GM12873 (cell line): ENCODE results near the gene ZFAND2A.

Source experiments
- TF ChIP-seq, protein P1 (sequence below): IDR thresholded peaks from 2 replicates; pipeline ENCODE4 v1.5.1; 2012; ENCODE audit warnings: low read depth, mild to moderate bottlenecking, moderate library complexity, low read length, control low read depth; ENCODE audit not compliant: insufficient read depth; ENCODE audit errors: missing control alignments

The ZFAND2A gene

DNA sequence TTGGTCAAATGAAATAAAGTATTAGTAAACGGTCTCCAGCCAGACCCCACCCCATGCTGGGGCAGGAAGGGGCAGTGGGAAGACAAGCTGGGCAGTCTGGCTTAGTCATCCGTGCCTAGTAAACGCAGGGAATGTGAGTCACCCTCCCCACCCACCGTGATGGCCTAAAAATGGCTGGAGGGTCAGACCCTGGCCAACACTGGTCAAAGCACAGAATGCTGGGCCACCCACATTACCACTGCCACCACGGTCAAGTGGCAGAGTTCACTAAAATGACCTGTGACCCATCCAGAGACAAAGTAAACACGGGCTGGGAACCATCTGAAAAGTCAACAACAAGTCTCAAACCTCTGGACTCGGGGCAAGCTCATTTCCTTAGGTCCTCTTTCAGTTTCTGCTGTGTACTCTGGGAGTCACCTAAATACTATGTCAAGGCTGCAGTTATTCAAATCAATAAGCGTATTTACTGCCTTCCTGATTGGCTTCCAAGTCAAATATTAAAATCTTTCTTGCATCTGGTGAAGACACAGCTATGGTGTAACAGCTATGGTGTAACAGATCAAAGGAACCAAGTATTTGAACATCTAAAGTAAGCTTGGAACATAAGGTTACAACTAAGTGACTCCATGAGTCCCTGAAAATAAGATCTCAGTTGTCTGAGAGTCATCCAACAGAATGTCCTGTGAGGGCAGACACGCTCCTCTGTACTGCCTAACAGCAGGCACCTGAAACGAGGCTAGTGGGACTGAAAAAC is 3.0 kb downstream of the ZFAND2A start:
- TF ChIP-seq, protein P1, sequence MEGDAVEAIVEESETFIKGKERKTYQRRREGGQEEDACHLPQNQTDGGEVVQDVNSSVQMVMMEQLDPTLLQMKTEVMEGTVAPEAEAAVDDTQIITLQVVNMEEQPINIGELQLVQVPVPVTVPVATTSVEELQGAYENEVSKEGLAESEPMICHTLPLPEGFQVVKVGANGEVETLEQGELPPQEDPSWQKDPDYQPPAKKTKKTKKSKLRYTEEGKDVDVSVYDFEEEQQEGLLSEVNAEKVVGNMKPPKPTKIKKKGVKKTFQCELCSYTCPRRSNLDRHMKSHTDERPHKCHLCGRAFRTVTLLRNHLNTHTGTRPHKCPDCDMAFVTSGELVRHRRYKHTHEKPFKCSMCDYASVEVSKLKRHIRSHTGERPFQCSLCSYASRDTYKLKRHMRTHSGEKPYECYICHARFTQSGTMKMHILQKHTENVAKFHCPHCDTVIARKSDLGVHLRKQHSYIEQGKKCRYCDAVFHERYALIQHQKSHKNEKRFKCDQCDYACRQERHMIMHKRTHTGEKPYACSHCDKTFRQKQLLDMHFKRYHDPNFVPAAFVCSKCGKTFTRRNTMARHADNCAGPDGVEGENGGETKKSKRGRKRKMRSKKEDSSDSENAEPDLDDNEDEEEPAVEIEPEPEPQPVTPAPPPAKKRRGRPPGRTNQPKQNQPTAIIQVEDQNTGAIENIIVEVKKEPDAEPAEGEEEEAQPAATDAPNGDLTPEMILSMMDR: no peak

DNA sequence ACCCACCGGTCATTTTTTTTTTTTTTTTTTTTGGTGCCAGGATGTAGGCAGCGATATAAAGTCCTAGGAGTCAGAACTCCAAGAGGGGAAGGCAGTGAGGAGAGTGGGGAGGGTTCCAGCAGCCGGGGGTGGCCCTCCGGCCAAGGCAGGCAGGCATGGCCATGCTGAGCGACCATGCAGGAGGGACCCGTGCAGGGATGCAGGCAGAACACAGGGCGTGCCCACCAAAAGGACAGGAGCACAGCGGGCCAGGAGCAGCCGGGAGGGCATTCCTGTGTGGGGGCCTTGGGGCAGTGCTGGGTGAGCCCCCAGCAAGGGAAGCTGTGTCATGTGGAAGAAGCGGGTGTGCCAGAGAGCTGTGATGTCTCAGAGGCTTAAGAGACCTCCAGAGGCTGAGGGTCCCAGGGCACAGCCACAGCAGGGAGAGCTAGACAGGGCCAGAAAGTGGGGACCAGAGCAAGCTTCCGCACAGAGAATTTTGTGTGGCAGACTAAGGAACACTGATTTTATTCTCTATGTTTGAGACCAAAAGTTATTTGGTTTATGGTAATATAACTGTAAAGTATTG is 5.7 kb downstream of the ZFAND2A start:
- TF ChIP-seq, protein P1: no peak

DNA sequence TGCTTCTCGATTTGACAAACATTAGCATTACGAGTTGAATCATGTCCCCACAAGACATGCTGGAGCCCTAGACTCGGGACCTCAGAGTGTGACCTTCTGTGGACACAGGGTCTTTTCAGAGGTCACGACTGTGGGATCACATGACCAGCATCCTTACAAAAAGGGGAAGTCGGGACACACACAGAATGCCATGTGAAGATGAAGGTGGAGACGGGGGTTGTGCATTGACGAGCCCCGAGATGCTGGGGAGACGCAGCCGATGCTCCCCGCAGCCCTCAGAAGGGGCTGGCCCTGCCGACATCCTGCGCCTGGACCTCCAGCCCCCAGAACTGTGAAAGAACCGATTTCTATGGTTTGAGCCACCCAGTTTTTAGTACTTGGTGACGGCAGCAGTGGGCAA is 7.5 kb downstream of the ZFAND2A start:
- TF ChIP-seq, protein P1: no peak

DNA sequence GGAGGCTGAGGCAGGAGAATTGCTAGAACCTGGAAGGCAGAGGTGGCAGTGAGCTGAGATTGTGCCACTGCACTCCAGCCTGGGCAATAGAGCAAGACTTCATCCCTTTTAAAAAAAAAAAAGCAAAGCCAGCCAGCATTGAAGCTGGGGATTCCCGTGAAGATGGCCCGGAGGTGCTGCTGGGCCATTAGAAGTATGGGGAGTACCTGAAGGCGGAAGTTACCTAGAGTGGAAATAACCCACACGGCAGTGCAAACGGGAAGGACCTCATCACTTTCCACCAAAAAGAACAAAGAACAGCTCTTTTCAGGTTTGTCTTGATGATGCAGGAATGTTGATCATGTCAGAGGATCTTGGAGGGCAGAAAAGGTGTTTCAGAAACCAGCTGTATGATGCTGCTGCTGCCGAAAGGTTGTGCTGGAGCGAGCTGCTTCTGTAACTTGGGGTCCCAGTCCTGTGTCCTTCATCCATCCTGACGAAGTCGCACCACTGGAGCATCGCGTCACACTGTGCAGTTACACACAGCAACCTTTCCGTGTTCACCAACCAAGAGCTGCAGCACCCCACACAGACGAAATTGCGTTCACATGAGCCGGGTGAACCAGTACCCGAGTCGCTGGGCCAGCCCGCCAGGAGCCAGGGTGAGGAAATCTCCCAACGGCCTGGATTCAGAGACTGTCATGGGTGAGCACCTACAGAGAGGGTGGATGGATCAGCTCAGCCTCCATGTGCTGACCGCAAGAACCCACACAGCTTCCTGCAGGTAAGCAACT is 8.2 kb downstream of the ZFAND2A start:
- TF ChIP-seq, protein P1: no peak

DNA sequence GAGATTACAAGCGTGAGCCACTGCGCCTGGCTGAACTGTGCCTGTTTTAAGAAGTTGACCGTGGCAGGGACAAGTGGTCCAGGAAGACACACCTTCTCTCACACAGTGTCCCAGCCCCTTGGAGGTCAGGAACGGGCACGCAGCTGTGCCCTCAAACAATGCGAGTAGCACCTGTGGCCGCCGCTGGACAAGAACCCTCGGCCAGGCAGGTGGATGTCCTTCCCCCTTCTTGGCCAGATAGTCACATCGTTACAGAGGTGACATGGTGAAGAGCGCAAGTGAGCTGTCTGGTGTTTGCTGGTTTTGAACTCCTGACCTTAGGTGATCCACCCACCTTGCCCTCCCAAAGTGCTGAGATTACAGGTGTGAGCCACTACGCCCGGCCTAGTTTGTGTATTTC is 8.8 kb downstream of the ZFAND2A start:
- TF ChIP-seq, protein P1: no peak

DNA sequence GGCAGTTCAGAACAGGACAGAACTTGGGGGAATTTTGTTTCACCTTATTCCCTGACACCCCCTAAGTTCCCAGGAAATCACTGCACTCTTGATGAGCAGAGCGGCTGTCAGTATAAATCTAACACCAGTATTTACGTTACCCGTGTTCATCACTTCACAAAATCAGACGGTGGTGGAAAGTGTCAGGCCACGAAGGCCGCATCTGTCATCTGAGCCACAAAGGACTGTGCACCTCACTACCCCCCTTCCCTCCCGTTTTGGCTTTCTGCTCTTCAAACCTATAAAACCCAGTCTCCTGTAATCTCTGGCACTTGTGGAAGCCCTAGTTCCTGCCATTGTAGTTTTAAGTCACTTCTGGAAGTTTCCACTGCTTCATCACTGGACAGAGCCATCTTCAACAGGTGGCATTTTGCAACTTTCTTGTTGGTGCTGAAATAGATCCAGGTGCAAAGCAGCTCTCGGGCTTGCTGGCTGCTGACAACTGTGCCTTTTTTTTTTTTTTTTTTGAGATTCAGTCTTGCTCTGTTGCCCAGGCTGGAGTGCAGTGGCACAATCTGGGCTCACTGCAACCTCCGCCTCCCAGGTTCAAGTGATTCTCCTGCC is 9.5 kb downstream of the ZFAND2A start:
- TF ChIP-seq, protein P1: no peak

DNA sequence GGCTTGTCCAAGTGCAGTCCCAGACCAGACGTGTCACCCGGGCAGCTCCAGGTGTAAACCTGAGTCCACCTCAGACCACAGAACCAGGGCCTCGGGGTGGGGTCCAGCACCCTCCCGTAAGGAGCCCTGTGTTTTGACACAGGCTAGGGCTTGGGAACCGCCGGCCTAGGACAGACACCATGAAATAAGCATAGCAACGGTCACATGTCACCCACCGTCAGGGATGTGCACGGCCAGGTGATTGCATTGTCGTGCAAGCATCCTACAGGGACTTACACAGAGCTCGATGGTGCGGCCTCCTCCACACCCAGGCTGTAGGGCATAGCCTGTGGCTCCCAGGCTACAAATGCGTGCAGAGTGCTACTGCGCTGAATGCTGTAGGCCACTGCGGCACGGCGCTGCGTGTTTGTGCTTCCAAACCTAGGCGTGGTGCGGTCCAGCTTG is 10.6 kb downstream of the ZFAND2A start:
- TF ChIP-seq, protein P1: no peak
